Measurements from ENCODE around the gene LGALSL.
A peak's percentile ranks its signal among the peaks of the same experiment; 100 is the strongest.

The LGALSL gene

DNA sequence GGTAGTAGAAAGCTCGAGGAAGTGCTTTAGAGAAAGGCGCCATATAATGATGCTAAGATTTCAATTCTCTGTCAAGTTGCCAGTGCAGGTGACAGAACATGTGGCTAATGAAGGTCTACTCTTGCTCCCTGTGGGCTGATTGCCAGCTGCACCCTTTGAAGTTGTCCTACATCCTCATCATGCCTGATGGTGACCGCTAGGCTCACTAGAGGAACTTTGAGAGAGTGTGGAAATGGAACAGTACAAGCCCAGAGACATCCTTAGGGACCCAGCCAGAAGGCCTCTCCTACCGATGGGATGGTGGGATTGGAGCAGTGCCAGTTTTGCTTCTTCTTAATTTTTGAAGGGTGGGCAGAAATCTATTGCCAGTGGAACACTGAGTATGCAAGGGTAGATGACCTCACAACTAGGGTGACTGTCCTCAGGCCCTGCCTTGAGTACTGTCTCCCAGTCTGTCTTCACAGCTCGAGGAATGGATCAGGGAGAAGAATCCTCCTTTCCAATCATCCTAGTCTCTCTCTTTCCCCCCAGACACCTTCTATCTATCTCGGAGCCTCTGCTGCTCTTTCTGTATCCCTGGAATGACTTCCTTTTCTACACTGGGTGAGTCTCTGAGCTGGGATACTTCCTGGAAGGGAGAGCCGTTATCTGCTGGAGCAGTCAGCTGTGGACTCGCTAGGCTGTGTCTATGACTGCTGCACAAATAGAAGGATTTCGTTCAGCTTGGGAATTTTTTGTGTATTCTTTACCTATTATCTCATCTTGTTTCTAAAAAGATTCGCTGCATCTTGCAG is 33.5 kb downstream of the LGALSL start:
- no peak for DNase-seq
- no peak overlapping the region for H3K4me3 ChIP-seq (ENCODE audit: low read depth, low read length)
- no peaks in the 10 kb centered on the region for H3K4me1 ChIP-seq

DNA sequence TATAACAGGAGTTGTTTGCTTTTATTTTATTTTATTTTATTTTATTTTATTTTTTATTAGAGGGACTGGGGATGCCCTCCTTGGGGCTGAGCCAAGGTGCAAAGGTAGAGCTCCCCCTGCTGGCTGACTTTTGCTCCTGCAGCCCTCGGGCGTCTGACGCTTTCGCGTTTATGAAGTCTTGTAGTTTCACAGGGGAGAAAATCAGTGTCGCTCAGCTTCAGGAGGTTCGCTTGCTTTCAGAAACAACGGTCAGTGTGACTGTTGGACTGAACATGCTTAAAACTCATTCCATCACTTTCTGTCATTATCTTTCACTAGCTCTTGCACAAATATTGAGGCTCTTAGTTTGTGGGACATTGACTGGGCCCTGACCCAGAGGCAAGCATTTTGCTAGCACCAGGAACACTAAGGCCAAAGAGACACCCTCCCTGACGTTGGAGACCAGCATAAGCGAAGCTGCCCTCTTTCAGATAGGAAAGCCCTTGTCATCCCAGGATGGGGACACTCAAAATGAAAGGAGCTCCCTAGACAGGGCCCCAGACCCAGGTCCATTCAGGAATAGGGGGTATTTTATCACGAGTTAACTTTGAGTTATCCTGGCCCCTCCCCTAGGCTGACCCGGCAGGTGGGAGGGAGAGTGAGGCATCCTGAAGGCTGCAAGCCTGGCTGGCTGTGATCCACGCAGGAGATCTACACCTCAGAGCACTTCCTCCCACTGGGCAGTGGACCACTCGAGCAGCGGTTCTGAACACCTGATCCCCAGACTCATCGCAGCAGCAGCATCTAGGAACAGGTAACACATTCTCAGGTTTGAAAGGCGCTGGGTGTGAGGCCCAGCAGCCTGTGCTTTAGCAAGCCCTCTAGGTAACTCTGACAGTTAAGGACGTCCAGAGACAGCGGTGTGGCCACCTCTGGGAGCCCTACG is 34.4 kb downstream of the LGALSL start:
- H3K4me1 ChIP-seq: no peaks in the 10 kb centered on the region
- H3K9me3 ChIP-seq: no peaks in the 10 kb centered on the region
- H3K36me3 ChIP-seq: no peaks in the 10 kb centered on the region
- H3K4me3 ChIP-seq (ENCODE audit: low read depth, low read length): no peak overlapping the region
- no peaks in the 10 kb centered on the region for H3K27me3 ChIP-seq
- TF ChIP-seq, protein P1, sequence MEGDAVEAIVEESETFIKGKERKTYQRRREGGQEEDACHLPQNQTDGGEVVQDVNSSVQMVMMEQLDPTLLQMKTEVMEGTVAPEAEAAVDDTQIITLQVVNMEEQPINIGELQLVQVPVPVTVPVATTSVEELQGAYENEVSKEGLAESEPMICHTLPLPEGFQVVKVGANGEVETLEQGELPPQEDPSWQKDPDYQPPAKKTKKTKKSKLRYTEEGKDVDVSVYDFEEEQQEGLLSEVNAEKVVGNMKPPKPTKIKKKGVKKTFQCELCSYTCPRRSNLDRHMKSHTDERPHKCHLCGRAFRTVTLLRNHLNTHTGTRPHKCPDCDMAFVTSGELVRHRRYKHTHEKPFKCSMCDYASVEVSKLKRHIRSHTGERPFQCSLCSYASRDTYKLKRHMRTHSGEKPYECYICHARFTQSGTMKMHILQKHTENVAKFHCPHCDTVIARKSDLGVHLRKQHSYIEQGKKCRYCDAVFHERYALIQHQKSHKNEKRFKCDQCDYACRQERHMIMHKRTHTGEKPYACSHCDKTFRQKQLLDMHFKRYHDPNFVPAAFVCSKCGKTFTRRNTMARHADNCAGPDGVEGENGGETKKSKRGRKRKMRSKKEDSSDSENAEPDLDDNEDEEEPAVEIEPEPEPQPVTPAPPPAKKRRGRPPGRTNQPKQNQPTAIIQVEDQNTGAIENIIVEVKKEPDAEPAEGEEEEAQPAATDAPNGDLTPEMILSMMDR (IDR thresholded peaks at IDR 0.05; ENCODE audit: low read depth, low read length): peak; percentile 77
- peak; percentile 54 for DNase-seq

More for the DNA sequence above, 33.5 kb downstream of the LGALSL start:
- Histone ChIP-seq H3K36me3 (no peaks in the 10 kb centered on the region), H3K9me3 (no peaks in the 10 kb centered on the region), H3K27me3 (no peaks in the 10 kb centered on the region)
- TF ChIP-seq, protein P1 (IDR thresholded peaks at IDR 0.05; ENCODE audit: low read depth, low read length): no peak

DNA sequence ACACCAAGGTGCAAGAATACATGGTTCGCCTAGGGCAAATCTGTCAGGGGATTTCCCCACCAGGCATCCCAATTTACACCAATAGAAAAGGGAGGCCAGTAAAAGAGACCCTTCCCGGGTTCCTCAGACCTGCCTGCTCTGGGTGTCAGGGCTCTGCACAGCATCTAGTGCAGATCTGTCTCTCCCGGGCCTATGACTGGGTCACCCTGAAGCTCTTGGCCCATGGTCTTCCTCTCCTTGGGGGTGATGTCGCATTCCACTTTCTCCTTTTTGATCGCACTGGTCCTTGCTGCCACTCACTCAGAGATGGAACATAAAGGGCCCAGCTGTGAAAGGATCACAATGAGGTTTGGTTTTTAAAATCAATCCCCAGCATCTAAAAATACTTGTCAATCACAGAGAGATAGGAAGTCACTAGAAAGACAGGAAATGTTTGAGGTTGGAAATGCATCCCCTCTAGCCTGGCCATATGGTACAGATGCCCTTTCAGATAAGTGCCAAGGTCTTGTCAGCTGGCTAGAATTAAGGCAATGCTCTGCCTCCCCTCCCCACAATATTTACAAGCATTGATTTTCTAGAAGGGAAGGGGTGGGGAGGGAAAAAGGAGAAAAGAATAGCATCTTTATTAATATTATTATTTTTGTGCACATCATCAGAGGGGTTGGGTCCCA is 35.3 kb downstream of the LGALSL start:
- no peak for DNase-seq
- H3K27me3 ChIP-seq: no peaks in the 10 kb centered on the region
- no peaks in the 10 kb centered on the region for H3K4me1 ChIP-seq
- H3K36me3 ChIP-seq: no peaks in the 10 kb centered on the region
- no peaks in the 10 kb centered on the region for H3K9me3 ChIP-seq
- TF ChIP-seq, protein P1 (IDR thresholded peaks at IDR 0.05; ENCODE audit: low read depth, low read length): no peak
- H3K4me3 ChIP-seq (ENCODE audit: low read depth, low read length): no peak overlapping the region

DNA sequence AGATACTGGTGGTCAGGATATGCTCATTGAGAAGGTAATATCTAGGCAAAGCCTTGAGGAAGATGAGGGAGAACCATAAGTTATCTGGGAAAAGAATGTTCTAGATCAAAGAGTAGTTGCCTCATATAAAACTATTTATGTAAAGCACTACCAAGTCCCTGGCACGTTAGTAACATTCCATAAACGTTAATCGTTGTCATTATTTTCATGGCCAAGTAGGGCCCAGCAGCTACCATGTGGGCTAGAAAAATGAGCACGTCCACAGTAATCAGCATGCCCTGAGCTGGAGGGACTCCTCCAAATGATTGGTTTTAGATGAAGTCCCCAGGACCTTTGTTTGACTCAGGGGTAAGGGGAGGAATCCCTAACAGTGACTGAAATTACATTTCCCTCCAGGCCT is 37.5 kb downstream of the LGALSL start:
- H3K4me1 ChIP-seq: no peaks in the 10 kb centered on the region
- no peak overlapping the region for H3K4me3 ChIP-seq (ENCODE audit: low read depth, low read length)
- no peaks in the 10 kb centered on the region for H3K27me3 ChIP-seq
- no peak for DNase-seq
- H3K36me3 ChIP-seq: no peaks in the 10 kb centered on the region
- TF ChIP-seq, protein P1 (IDR thresholded peaks at IDR 0.05; ENCODE audit: low read depth, low read length): no peak
- H3K9me3 ChIP-seq: no peaks in the 10 kb centered on the region

- Histone ChIP-seq H3K27me3 (no peaks in the 10 kb centered on the region), H3K9me3 (no peaks in the 10 kb centered on the region), H3K4me3 (ENCODE audit: low read depth, low read length) (no peak overlapping the region), H3K36me3 (no peaks in the 10 kb centered on the region), H3K4me1 (no peaks in the 10 kb centered on the region)
- no peak for DNase-seq
- TF ChIP-seq, protein P1 (IDR thresholded peaks at IDR 0.05; ENCODE audit: low read depth, low read length): no peak
These were observed 38.3 kb downstream of the LGALSL start for GRCh38 chr2:64492272-64492671.
